Right cardiac atrium (tissue), 5 donors: ENCODE results near the gene ACTN4. TPM values are rescaled to one million over a fixed set of nuclear protein-coding genes. Genes with fewer than 3 reads are reported as not detected.
"Not testable (repeated sequence)": the region's sequence is repeated elsewhere in the genome, so short reads cannot be mapped to it uniquely, and the experiment has no call there.

Experiments
- ATAC-seq, 2 donors: fragments of 200-7000 bp; cut with Tn5 transposase; one replicate each; pipeline versions ENCODE4 v1.8.0 to v1.9.1; 2020; ENCODE audit warnings: moderate library complexity in 2 of 2, mild to moderate bottlenecking in 1 of 2
- DNase-seq, 3 donors: peaks; one replicate each; pipeline ENCODE4 v3.0.0-alpha.2; 2020
- H3K27ac ChIP-seq: one replicate; pipeline ENCODE4 v1.5.1; 2013; ENCODE audit warnings: mild to moderate bottlenecking, low read length, control low read depth, moderate library complexity
- H3K27me3 ChIP-seq: one replicate; pipeline ENCODE4 v1.6.1; 2013; ENCODE audit not compliant: control insufficient read depth, insufficient read depth
- H3K4me1 ChIP-seq: one replicate; pipeline ENCODE4 v1.6.1; 2013; ENCODE audit warnings: low read length; ENCODE audit not compliant: control insufficient read depth, insufficient read depth
- H3K4me3 ChIP-seq: one replicate; pipeline ENCODE4 v1.5.1; 2013; ENCODE audit warnings: low read length, control low read depth
- H3K9me3 ChIP-seq: one replicate; pipeline ENCODE4 v1.6.1; 2013; ENCODE audit warnings: low read length; ENCODE audit not compliant: control insufficient read depth
- WGBS: extraction: QIAGEN DNeasy Blood & Tissue Kit; methylation state at CpG from one replicate; pipeline ENCODE4 v1.1.7; 2013; 5-methylcytosine and 5-hydroxymethylcytosine counted together
- intact Hi-C, 4 donors: fragments of 100-400 bp; cut with DNase I; formaldehyde crosslinking; loops; one replicate each; pipeline versions ENCODE4 v1.11.0 to v1.14.0; 2022 to 2023
- long read RNA-seq, 4 donors: library from polyadenylated mRNA; unstranded; transcript quantifications; one replicate each; pipeline ENCODE4 v2.0.0, GENCODE V29; 2020 to 2021
- polyA plus RNA-seq: library from polyadenylated mRNA; stranded (reverse); fragments of 200-250 nt; gene quantifications from one replicate; pipeline ENCODE4 v1.2.3, GENCODE V29; 2013
- total RNA-seq, 4 donors: library from RNA; stranded (reverse); fragmentation: NEBNext Ultra II Directional; extraction: Animal tissue kit (Norgen Biotek cat#: 25700); gene quantifications; one replicate each; pipeline ENCODE4 v1.2.1, GENCODE V29; 2021
- donor health status: healthy with polysubstance abuse.
- donor health status: DM: no; HTN: yes; CAD: no.
- donor health status: DM: no; HTN: no; CAD: no.
- donor health status: DM: no; HTN: yes; CAD: no; lungs with severe emphysema.
- donor health status: DM: yes; HTN: yes; CAD: no.

ACTN4 gene
- total RNA-seq (100 to 1,000 TPM; 116 to 226 (median 122) TPM), polyA plus RNA-seq (87.4 TPM)
- long read RNA-seq, donor 1, full-length matches to known transcripts, result 6 of 24 reads
- long read RNA-seq, donor 1, partial matches to known transcripts, result 6 of 24 reads
- long read RNA-seq, donor 1, other reads (novel, unspliced or antisense), result 12 of 24 reads
- long read RNA-seq, donor 2, full-length matches to known transcripts, result 5 of 11 reads
- long read RNA-seq, donor 2, partial matches to known transcripts, result 1 of 11 reads
- long read RNA-seq, donor 2, other reads (novel, unspliced or antisense), result 5 of 11 reads
- long read RNA-seq, donor 3, full-length matches to known transcripts, result 9 of 39 reads
- long read RNA-seq, donor 3, partial matches to known transcripts, result 16 of 39 reads
- long read RNA-seq, donor 3, other reads (novel, unspliced or antisense), result 14 of 39 reads
- long read RNA-seq, donor 4, full-length matches to known transcripts, result 4 of 11 reads
- long read RNA-seq, donor 4, partial matches to known transcripts, result 2 of 11 reads
- long read RNA-seq, donor 4, other reads (novel, unspliced or antisense), result 5 of 11 reads

DNA sequence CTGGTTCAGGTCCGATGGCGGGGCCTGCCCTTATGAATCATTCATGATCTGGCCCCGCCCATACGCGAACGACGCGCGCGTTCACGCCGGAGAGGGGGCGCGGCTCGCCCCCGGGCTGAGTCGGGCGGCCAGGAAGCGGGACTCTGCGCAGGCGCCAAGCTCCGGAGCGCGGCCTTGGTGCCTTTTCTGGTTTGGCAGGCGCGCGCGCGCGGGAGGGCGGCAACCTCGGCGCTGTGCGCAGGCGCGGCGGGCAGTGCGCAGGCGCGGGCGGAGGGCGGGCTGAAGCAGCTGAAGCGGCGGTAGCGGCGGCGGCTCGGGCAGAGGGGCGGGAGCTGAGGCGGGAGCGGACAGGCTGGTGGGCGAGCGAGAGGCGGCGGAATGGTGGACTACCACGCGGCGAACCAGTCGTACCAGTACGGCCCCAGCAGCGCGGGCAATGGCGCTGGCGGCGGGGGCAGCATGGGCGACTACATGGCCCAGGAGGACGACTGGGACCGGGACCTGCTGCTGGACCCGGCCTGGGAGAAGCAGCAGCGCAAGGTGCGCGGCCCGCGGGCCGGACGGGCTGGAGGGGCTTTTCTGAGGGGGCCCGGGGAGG, at the start of gene ACTN4:
ACTN4 (plus strand) TSS at position 282 of the 598 bp plus-strand sequence; CDS start at position 379, 97 bp downstream.
- WGBS, result under 1% methylated on average over 77 of the region's 77 CpGs
- peaks cover 9% of the 10 kb centered on the region for H3K4me1 ChIP-seq
- peak; percentile 88 to 92 for ATAC-seq
- no peaks in the 10 kb centered on the region for H3K27me3 ChIP-seq
- peak within 1 kb of the TSS; percentile 80 for H3K27ac ChIP-seq
- H3K9me3 ChIP-seq, result no peaks in the 10 kb centered on the region
- DNase-seq, result peak; percentile 99 to 100 (median 100)
- H3K4me3 ChIP-seq, result peak within 1 kb of the TSS; percentile 93
- intact Hi-C loops, result loop anchor here in 3 of 4 donors (5.0 to 10.0 kb wide), 2 partner anchors 35 to 187 kb away; partner anchors contain the start of gene ECH1 (in 2 of the 3)

DNA sequence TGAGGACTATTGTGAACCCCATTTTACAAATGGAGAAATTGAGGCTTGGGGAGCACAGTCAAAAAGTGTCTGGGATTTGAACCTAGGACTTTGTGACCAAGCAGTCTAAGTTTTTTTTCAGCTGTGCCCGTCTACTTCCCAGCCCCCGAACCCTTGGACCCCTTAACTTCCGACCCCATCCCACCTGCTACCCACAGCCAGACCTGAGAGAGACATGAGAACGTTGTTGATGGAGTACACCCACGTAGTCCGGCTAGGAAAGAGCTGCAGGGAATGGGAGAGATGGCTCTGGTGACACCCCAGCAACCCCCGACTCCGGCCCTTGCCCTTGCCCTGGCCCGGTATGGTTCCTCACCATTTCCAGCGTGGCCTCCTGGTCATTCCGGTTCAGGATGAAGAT, 47.7 kb upstream of the ACTN4 start:
- 90% methylated on average over 11 of the region's 11 CpGs for WGBS
- no peak for ATAC-seq
- intact Hi-C loops, result no loop called here

DNA sequence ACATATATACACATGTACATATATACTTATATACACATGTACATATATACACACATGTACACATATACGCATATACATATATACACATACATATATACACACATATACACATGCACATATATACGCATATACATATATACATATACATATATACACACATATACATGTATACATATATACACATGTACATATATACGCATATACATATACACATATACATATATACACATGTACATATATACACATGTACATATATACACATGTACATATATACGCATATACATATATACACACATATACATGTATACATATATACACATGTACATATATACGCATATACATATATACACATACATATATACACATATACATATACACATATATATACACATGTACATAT, 44.6 kb upstream of the ACTN4 start:
- DNase-seq, H3K27ac ChIP-seq, H3K4me3 ChIP-seq, H3K4me1 ChIP-seq, ATAC-seq, H3K9me3 ChIP-seq, H3K27me3 ChIP-seq, intact Hi-C loops: not testable (repeated sequence)
- 96% methylated on average over 5 of the region's 5 CpGs for WGBS

More for the DNA sequence above, 47.7 kb upstream of the ACTN4 start:
- DNase-seq, result no peak
- Histone ChIP-seq H3K4me3 (no peak overlapping the region), H3K27me3 (no peaks in the 10 kb centered on the region), H3K4me1 (no peaks in the 10 kb centered on the region), H3K9me3 (no peaks in the 10 kb centered on the region), H3K27ac (no peak overlapping the region)

DNA sequence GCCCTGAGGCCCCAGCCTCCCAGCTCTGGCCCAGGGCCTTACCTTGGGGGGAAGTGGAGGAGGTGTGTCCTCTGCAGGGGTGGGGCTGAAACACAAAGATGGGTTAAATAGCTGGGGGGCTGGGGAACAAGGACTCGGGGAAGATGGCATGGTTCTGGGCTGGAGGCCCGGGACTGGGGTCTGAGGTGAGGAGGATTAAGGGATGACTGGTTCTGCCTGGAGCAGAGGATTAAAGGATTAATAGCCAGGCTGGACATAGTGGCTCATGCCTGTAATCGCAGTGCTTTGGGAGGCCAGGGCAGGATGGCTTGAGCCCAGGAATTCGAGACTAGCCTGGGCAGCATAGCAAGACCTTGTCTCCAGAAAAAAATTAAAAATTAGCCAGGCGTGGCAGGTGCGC, 41.3 kb upstream of the ACTN4 start:
- ATAC-seq, result no peak
- no peak for DNase-seq
- no peaks in the 10 kb centered on the region for H3K4me1 ChIP-seq
- H3K27ac ChIP-seq, result no peak overlapping the region
- intact Hi-C loops, result no loop called here
- H3K9me3 ChIP-seq, result no peaks in the 10 kb centered on the region
- no peaks in the 10 kb centered on the region for H3K27me3 ChIP-seq
- no peak overlapping the region for H3K4me3 ChIP-seq
- WGBS, result 83% methylated on average over 6 of the region's 6 CpGs

DNA sequence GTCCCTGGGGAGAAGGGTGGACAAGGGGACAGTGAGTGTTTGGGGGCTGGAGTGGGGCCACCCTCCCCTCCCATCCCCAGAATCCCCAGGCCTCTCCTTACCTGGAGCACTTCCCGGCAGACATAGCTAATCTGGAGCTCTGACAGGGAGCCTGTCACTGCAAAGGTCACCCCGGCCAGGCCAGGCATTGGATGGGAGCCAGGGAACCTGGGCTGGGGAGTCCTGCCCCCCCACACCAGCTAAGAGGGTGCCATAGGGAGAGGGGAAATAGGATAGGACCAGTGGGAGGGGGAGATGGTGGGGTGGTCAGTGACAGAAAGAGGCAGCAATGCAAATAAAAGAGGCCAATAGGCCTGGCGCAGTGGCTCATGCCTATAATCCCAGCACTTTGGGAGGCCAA, 33.2 kb upstream of the ACTN4 start:
- Histone ChIP-seq H3K4me1 (peaks cover 3% of the 10 kb centered on the region), H3K27me3 (no peaks in the 10 kb centered on the region), H3K9me3 (no peaks in the 10 kb centered on the region), H3K27ac (no peak overlapping the region), H3K4me3 (no peak overlapping the region)
- WGBS, result 61% methylated on average over 3 of the region's 3 CpGs
- intact Hi-C loops, result no loop called here
- ATAC-seq (no peak), DNase-seq (no peak)

DNA sequence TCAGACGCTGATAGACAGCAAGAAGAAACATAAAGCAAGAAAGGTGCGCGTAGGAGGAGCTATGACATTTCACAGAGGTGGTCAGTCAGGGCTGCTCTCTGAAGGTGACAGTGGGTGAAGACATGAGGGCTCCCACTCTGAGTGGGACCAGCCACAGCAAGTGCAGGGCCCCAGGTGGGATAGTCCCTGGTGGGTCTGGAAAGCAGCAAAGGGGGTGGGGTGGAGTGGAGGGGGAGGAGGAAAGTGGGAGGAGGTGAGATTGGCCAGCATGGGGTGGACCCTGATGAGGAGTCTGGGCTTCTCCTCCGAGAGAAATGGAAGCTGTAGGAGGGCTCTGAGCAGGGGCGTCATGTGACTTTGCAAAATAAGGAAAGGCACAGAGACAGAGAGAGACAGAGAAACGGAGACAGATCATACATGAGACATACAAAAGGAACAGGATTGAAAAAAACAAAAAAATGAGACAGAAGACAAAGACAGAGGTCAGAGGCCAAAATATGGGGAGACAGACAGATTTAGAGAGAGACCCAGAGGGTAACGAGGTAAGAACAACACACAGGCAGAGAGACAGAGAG, 32.4 kb upstream of the ACTN4 start:
- no peak overlapping the region for H3K27ac ChIP-seq
- ATAC-seq (no peak), DNase-seq (no peak)
- intact Hi-C loops, result no loop called here
- no peaks in the 10 kb centered on the region for H3K9me3 ChIP-seq
- peaks cover 8% of the 10 kb centered on the region for H3K4me1 ChIP-seq
- H3K27me3 ChIP-seq, result no peaks in the 10 kb centered on the region
- H3K4me3 ChIP-seq, result no peak overlapping the region
- 67% methylated on average over 7 of the region's 7 CpGs for WGBS

DNA sequence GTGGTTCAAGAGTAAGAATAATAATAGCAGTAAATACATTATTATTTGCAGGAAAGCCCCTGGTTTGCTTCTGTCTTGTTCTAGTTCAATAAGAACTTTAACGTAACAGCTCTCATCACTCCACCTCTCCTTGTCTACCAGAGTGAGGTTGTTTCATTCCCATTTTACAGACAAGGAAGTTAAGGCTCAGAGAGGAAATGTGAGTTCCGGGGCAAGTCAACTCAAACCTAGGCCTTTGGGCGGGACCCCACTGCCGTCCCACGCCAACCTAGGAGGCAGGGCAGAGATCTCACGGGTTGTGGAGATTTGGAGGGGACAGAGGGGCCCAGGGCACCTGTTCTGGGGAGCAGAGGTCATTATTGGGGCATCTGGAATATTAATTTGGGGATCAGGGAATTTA, 31.2 kb upstream of the ACTN4 start:
- no peak overlapping the region for H3K27ac ChIP-seq
- intact Hi-C loops, result no loop called here
- H3K4me3 ChIP-seq, result no peak overlapping the region
- ATAC-seq (no peak), DNase-seq (no peak)
- WGBS, result 89% methylated on average over 6 of the region's 6 CpGs
- H3K27me3 ChIP-seq, result no peaks in the 10 kb centered on the region
- H3K9me3 ChIP-seq, result no peaks in the 10 kb centered on the region
- peaks cover 9% of the 10 kb centered on the region for H3K4me1 ChIP-seq

DNA sequence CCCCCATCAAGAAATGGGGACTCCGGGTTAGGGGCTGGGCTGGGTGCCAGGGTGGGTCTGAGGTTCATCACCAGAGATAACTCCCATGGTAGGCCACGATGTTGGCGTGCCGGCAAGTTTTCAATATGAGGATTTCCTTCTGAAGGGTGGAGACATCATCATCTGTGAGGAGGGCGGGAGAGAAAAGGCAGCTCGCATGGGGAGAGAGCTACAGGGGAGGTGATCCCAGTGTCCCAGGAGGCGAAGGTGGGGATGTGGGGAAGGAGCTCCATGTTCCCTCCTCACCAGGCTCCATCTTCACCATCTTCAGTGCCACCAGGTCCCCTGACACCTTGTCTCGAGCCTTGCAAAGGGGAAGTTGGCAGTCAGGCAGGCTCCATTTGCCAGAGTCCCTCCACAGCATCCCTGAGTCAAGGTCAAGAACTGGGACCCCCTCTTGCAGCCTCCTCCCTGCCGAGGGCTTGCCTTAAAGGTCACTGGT, 30.1 kb upstream of the ACTN4 start:
- WGBS, result 58% methylated on average over 9 of the region's 9 CpGs
- Histone ChIP-seq H3K27ac (no peak overlapping the region), H3K4me1 (peaks cover 9% of the 10 kb centered on the region), H3K27me3 (no peaks in the 10 kb centered on the region), H3K4me3 (no peak overlapping the region), H3K9me3 (no peaks in the 10 kb centered on the region)
- intact Hi-C loops, result no loop called here
- ATAC-seq (no peak), DNase-seq (no peak)

DNA sequence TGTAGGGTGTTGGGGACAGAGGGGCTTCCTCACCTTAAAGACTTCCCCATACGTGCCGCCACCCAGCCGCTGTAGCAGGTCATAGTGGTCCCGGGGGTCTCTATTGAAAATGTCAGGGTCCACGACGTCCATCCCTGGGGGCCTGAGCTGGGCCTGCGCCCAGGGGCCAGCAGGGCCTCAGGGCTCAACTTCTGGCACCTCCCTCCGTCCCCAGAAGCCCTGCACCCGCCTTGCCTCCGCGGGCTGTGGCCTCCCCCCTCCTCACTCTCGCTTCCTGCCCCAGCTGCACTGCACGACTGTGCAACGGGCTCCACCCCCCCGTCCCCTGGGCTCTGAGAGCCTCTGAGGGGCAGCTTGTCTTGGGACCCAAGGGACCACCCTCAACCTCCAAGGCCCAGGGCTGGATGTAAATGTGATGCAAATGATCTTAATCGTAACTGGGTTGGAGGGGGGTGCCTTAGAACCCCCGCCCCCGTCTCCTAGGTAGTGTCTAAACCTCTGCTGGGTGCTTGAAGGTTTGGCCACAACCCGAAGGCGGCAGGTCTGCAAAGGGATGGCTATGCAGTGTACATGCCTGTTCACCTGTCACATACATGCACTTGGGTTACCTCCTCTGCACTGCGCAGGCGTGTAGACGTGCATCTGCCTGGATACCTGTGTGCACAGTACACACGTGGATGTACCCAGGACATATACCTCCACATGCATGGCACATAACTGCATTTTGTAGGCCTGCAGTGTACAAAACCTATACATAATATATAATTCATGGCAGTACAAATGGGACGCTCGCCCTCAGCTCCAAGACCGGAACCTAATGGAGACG, 29.5 kb upstream of the ACTN4 start, which contains the start of gene MAP4K1:
MAP4K1 (minus strand) TSS at position 190 of the 826 bp plus-strand sequence; CDS start at position 132, 58 bp downstream.
- H3K27ac ChIP-seq, result peak within 1 kb of the TSS; percentile 58
- peak within 1 kb of the TSS; percentile 64 for H3K4me3 ChIP-seq
- ATAC-seq (peak; percentile 19 to 22), DNase-seq (peak; percentile 40 to 82 (median 79))
- peaks cover 9% of the 10 kb centered on the region for H3K4me1 ChIP-seq
- intact Hi-C loops, result no loop called here
- WGBS, result 35% methylated on average over 28 of the region's 28 CpGs
- H3K27me3 ChIP-seq, result no peaks in the 10 kb centered on the region
- no peaks in the 10 kb centered on the region for H3K9me3 ChIP-seq

DNA sequence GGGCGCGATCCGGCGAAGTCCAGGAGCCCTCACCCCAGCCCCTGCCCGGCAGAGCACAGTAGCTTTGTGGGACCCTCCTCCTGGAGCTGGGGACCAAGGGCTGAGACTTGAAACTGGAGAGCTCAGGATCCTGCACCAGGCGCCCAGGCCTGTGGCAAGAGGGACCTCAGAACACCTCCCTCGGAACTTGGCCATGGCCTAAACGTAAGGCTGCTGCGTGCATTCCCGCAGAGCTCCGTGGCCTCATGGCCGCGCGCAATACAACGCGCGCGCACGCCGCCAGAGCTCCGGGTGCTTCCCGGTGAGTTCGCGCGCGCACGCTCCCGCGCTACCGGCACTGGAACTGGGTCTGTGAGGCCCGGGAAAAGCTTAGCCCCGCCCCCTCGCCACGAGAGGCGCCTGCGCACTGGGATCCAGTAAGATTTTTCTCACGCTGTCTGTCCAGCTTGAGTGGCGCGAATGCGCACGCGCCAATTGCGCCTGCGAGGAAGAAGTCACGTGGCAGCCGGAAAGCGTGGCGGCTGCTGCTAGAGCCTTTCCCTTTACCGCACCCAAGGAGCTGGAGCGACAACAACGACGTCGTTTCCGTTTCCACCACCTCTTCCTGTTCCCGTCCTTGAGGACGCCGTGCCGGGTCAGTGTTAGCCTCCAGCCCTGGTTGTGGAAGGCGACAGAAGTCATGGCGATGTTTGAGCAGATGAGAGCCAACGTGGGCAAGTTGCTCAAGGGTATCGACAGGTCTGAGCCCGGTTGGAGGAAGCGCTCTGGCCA, 28.7 kb upstream of the ACTN4 start, which contains the start of gene EIF3K:
EIF3K (plus strand) TSS at position 599 of the 771 bp plus-strand sequence; CDS start at position 680, 81 bp downstream.
- DNase-seq (peak; percentile 99 to 100 (median 100)), ATAC-seq (peak; percentile 95)
- peaks cover 9% of the 10 kb centered on the region for H3K4me1 ChIP-seq
- H3K4me3 ChIP-seq, result peak within 1 kb of the TSS; percentile 86
- under 1% methylated on average over 64 of the region's 64 CpGs for WGBS
- peak within 1 kb of the TSS; percentile 92 for H3K27ac ChIP-seq
- H3K27me3 ChIP-seq, result no peaks in the 10 kb centered on the region
- H3K9me3 ChIP-seq, result no peaks in the 10 kb centered on the region
- intact Hi-C loops, result no loop called here
